IgD-negative memory B cell (primary cell): ENCODE results near the gene KLK7. TPM values are rescaled to one million over a fixed set of nuclear protein-coding genes. Genes with fewer than 3 reads are reported as not detected.
A peak's percentile ranks its signal among the peaks of the same experiment; 100 is the strongest.

ENCODE experiments used
- H3K27ac Mint-ChIP-seq, 3 donors: one replicate each; pipeline ENCODE4 v1.8.0; 2020 to 2022; ENCODE audit warnings: mild to moderate bottlenecking in 3 of 3, mixed read lengths in 3 of 3, moderate library complexity in 1 of 3
- H3K27me3 Mint-ChIP-seq: one replicate; pipeline ENCODE4 v1.8.0; 2021; ENCODE audit warnings: mixed read lengths
- H3K36me3 Mint-ChIP-seq: one replicate; pipeline ENCODE4 v1.8.0; 2020; ENCODE audit warnings: mild to moderate bottlenecking, mixed read lengths
- H3K4me1 Mint-ChIP-seq, 3 donors: one replicate each; pipeline ENCODE4 v1.8.0; 2020 to 2022; ENCODE audit warnings: mixed read lengths in 3 of 3, mild to moderate bottlenecking in 1 of 3
- H3K4me3 Mint-ChIP-seq, 4 donors: one replicate each; pipeline ENCODE4 v1.8.0; 2020 to 2022; ENCODE audit warnings: mild to moderate bottlenecking in 4 of 4, mixed read lengths in 4 of 4, moderate library complexity in 3 of 4
- H3K9me3 Mint-ChIP-seq, 3 donors: one replicate each; pipeline ENCODE4 v1.8.0; 2020 to 2021; ENCODE audit warnings: mixed read lengths in 3 of 3, mild to moderate bottlenecking in 1 of 3
- polyA plus RNA-seq: library from polyadenylated mRNA; unstranded; fragments of 300-500 nt; fragmentation: Illumina TruSeq; gene quantifications from one replicate; pipeline ENCODE4 v1.2.3, GENCODE V29; 2021

The KLK7 gene
- polyA plus RNA-seq, 1 donor from 2014 or later = not detected

DNA sequence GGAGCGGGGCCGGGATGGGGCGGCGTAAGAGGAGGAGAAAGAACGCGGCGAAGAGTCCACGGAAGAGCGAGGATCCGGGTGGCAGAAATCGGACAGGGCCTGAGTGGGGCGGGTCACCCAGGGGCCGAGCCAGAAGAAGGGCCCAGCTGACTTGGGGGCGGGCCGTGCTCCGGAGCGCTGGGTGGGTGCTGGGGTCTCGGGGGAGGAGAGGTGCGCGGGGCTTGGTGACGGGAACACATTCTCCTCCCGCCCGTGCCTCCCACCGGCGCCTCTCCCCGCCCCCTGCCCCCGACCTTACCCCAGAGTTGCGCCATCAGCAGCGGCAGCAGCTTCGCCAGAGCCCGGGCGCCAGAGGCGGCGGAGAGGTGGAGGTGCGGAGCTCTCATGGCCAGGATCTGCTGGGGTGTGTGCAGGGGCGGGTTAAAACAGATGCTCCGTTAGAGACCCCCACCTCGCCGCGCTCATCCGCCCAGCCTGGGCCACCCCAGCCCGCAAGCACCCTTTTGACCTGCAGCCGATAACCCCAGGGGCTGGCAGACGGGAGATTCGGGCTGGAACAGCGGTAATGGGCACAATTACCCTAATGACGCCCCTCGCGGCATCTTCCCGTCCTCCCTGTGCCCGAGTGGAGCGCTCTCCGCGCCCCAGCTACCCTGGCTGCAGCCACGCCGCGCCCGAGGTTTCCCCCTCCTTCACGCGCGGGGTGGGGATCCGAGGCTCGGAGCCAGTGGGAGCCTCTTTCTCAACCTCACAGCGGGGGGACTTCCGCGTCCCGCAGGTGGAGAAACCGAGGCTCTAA, 35.2 kb upstream of the KLK7 start:
- Mint-ChIP-seq H3K27me3 (peaks cover 50% of the 10 kb centered on the region), H3K36me3 (peaks cover 2% of the 10 kb centered on the region)

DNA sequence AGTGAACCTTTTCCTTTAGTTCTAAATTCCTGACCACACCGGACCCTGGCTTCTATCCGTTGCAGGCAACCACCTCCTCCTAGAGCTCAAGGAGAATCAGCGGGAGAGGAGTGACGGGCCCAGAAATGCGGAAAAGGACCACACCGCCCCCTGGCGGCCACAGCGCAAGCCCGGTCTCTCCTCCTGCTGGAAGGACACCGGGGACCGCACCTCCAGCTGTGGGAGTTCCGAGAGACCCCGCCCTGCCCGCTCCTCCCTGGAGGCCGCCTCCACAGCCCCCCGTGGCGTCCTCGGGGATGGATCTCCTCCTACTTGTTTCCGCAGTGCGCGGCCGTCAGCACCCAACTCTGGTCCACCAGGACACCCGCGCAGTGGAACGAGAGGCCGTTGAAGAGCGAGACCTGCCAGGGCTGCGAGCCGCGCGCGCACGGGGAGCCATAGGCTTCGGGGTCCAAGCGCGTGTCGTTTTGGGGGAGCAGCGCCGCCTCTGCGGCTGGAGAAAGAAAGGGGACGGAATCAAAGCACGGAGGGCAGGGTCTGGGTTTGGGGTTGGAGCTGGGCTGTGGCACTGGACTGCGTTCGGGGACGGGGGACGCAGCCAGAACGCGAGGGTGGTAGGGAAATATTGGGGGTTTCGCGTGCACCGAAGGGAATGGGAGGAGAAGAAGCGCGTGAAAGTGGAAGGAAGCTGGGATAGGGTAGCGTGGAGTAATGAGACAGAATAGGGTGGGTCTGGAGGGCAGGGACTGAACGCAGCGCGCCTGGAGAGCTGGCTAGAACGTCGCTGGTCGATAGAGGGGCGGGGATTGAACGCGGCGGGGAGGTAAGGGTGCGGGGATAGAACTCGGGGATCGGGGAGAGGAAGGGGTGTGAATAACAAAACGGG, 33.3 kb upstream of the KLK7 start:
- Mint-ChIP-seq H3K4me3 (peak overlapping the region in 3 of 4 donors; percentile 48 to 78 (median 60)), H3K36me3 (peaks cover 2% of the 10 kb centered on the region), H3K4me1 (peaks cover 0 to 2% (median 1%) of the 10 kb centered on the region in 3 donors), H3K27ac (peak overlapping the region in 1 of 3 donors; percentile 78), H3K9me3 (peaks cover 0 to 10% (median 0%) of the 10 kb centered on the region in 3 donors), H3K27me3 (peaks cover 54% of the 10 kb centered on the region)

More for the DNA sequence above, 35.2 kb upstream of the KLK7 start:
- H3K4me1 Mint-ChIP-seq = peaks cover 0 to 2% (median 1%) of the 10 kb centered on the region in 3 donors
- H3K27ac Mint-ChIP-seq = no peak overlapping the region
- peaks cover 0 to 10% (median 0%) of the 10 kb centered on the region in 3 donors for H3K9me3 Mint-ChIP-seq
- peak overlapping the region in 1 of 4 donors; percentile 74 for H3K4me3 Mint-ChIP-seq

DNA sequence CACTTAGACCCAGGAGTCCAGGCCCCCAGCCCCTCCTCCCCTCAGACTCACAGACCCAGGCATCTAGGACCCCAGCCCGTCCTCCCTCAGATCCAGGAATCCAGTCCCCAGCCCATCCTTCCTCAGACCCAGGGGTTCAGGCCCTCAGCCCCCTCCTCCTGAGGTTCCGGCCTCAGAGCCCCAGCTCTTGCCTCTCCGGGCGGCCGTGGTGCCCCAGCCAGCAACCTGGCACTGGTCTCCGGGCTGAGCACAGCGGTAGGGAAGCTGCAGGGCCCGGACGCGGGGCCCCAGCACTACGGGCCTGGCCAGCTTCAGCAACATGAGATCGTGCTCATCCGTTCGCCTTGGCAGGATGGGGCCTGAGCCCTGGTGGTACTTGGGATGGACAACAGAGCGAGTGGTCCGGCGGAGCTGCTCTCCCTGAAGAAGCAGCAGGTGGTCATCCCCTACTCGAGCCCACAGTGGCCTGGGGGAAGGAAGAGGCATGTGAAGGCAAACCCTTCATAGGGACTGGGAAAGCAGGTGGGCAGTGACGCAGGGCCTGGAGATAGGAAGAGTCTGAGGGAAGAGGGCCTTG, 32.1 kb upstream of the KLK7 start:
- H3K4me3 Mint-ChIP-seq = peak overlapping the region in 1 of 4 donors; percentile 68
- H3K36me3 Mint-ChIP-seq = peaks cover 2% of the 10 kb centered on the region
- H3K27ac Mint-ChIP-seq = peak overlapping the region in 1 of 3 donors; percentile 50
- peaks cover 0 to 12% (median 0%) of the 10 kb centered on the region in 3 donors for H3K9me3 Mint-ChIP-seq
- H3K27me3 Mint-ChIP-seq = peaks cover 54% of the 10 kb centered on the region
- H3K4me1 Mint-ChIP-seq = peaks cover 0 to 2% (median 1%) of the 10 kb centered on the region in 3 donors

DNA sequence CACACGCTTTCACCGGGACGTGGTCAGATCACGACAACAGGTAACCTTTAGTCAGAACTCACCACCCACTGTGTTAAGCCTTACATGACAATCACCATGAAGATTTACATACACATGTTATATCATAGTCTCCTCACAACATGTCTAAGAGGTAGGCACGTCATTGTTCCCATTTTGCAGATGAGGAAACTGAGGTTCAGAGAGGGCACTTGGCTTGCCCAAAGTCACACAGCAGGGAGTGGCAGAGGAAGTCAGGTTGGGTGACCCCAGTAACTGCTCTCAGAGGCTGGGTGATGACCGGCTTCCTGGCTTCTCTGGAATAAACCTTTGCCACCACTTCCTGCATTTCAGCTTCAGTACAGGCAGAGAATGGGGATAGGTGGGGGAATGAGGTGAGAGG, 30.5 kb upstream of the KLK7 start:
- peaks cover 2% of the 10 kb centered on the region for H3K36me3 Mint-ChIP-seq
- peaks cover 56% of the 10 kb centered on the region for H3K27me3 Mint-ChIP-seq
- H3K9me3 Mint-ChIP-seq = peaks cover 0 to 12% (median 0%) of the 10 kb centered on the region in 3 donors
- H3K4me3 Mint-ChIP-seq = no peak overlapping the region
- H3K27ac Mint-ChIP-seq = no peak overlapping the region
- H3K4me1 Mint-ChIP-seq = peaks cover 0 to 5% (median 1%) of the 10 kb centered on the region in 3 donors

DNA sequence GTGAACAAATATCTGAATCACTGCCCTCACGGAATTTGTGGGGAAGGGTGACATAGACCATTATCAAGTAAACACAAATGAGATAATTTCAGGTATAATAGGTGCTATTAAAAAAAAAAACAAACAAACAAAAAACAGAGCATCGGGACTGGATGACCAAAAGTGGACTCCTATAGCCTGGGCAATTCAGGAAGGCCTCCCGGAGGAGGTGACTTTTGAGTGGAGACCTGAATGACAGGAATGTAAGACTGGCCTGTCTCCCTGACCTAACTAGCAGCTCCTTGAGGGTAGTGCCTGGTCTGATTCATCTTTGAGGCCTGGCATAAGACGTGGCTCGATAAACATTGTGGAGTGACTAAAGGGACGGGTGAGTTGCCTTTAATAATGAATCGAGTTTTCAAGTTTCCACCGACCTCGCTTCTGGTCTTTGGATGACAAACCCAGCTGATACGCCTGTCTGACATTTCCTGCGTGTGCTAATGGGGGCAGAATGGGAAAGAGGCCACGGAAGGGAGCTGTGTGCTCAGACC, 29.0 kb upstream of the KLK7 start:
- peaks cover 0 to 8% (median 0%) of the 10 kb centered on the region in 3 donors for H3K9me3 Mint-ChIP-seq
- no peaks in the 10 kb centered on the region for H3K36me3 Mint-ChIP-seq
- H3K27me3 Mint-ChIP-seq = peaks cover 46% of the 10 kb centered on the region
- H3K4me1 Mint-ChIP-seq = peaks cover 0 to 3% (median 0%) of the 10 kb centered on the region in 3 donors
- H3K27ac Mint-ChIP-seq = no peak overlapping the region
- H3K4me3 Mint-ChIP-seq = peak overlapping the region in 1 of 4 donors; percentile 4

DNA sequence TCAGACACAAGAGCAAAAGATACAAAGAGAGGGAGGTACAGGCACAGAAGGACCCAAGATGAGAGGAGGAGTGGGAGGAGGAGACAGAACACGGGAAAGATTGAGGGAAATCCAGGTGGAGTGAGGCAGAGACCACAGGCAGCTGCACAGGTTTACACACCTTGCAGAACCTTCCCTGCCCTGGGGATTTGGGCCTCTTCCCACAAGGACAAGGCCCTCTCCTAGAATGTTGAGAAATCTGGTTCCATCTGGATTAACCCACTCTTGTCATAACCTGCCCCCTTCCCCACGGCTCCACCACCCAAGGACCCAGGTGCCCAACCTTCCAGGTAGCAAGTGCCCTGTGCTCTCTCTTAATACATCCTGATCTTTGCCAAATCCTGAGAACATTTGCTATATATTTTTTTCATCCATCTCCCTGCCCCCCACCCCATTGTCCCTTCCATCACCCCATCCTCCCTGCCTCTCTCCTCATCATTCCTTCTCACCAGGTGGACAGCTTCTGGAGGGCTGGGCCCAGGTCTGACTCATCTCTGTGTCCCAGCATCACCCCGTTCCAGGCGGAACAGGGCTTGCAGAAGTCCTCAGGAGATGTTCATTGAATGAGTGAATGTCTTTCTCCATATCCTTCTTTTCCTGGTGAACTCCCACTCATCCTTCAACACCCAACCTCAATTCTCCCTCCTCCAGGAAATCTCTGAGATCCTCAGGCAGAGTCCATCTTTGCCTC, 26.5 kb upstream of the KLK7 start:
- Mint-ChIP-seq H3K9me3 (peaks cover 0 to 5% (median 0%) of the 10 kb centered on the region in 3 donors), H3K27me3 (peaks cover 23% of the 10 kb centered on the region), H3K36me3 (no peaks in the 10 kb centered on the region), H3K27ac (peak overlapping the region in 1 of 3 donors; percentile 69), H3K4me3 (no peak overlapping the region), H3K4me1 (peaks cover 0 to 3% (median 0%) of the 10 kb centered on the region in 3 donors)

DNA sequence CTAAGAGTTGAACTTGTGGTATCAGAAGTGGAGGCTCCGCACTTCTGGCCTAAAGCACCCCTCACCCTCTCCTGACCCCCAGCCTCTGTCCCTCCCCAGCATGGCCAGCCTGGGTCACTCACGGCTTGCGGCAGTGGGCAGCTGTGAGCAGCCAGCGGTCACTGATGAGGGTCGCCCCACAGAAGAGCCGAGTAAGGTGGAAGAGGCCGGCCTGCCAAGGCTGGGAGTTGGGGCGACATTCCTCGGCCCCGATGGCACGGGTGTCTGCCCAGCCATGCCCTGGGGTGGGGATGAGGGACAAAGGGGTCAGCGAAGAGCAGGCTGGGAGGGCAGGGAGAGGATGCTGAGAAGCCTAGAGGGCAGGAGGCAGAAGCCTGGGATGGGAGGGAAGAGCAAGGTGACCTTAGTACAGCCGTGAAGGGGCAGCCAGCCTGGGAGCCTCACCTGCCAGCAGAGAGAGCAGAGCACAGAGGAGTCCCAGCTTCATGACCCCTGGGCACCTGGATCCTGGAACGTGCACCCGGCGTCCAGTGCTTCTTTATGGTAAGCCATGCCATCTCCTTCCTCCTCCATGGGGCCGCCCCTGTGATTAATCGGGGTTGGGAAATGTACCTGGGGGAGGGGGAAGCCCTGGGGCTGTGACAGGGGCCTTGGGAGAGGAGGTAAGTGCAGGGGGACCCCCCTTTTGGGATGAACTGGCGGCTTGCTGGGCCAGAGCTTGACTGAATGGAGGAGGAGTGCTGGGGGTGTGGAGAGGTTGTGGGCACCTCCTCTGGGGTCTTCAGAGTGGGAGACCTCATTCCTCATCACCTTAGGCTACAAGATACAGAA, 25.6 kb upstream of the KLK7 start:
- Mint-ChIP-seq H3K4me3 (no peak overlapping the region), H3K4me1 (peaks cover 0 to 3% (median 0%) of the 10 kb centered on the region in 3 donors), H3K27ac (no peak overlapping the region), H3K27me3 (peaks cover 17% of the 10 kb centered on the region), H3K36me3 (no peaks in the 10 kb centered on the region), H3K9me3 (peaks cover 0 to 3% (median 0%) of the 10 kb centered on the region in 3 donors)

DNA sequence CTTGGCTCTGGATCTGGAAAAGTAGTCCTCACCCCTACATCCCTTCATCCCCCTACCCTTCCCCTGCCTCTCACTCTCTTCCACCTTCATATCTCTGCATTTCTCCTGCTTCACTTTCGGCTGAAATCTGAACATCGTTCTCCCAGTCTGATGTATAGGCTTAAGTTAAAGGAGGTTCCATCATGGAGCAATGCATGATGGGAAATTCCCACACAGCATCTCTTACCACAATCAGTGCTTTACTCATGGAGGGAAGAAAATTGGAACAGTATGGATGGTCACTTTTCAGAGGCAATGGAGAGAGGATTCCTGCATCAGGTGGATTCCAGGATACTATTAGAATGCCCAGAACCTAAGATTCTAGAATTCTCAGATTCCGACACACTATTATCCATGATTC, 23.8 kb upstream of the KLK7 start:
- Mint-ChIP-seq H3K4me1 (peaks cover 0 to 3% (median 0%) of the 10 kb centered on the region in 3 donors), H3K27me3 (peaks cover 11% of the 10 kb centered on the region), H3K9me3 (peaks cover 0 to 3% (median 1%) of the 10 kb centered on the region in 3 donors), H3K4me3 (no peak overlapping the region), H3K36me3 (no peaks in the 10 kb centered on the region), H3K27ac (no peak overlapping the region)

DNA sequence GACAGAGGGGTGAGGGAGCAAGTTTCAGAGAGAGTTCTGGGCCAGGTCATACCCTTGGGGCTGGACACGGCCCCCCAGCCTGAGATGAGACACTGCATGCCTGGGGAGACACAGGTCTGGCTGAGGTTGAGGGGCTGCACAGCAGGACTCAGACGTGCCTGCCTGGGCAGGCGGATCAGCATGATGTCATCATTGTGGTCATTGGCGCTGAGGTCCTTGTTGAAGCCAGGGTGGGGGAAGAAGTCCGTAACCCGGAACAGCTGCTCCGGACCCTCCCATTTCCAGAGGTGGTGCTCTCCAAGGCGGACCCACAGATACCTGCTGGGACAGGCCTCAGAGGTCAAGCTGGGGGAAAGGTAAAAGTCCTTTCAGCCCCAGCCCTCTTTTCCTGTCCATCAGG, 22.7 kb upstream of the KLK7 start:
- Mint-ChIP-seq H3K27ac (no peak overlapping the region), H3K9me3 (peaks cover 0 to 1% (median 1%) of the 10 kb centered on the region in 3 donors), H3K36me3 (no peaks in the 10 kb centered on the region), H3K27me3 (peaks cover 9% of the 10 kb centered on the region), H3K4me1 (peaks cover 0 to 4% (median 0%) of the 10 kb centered on the region in 3 donors), H3K4me3 (no peak overlapping the region)

DNA sequence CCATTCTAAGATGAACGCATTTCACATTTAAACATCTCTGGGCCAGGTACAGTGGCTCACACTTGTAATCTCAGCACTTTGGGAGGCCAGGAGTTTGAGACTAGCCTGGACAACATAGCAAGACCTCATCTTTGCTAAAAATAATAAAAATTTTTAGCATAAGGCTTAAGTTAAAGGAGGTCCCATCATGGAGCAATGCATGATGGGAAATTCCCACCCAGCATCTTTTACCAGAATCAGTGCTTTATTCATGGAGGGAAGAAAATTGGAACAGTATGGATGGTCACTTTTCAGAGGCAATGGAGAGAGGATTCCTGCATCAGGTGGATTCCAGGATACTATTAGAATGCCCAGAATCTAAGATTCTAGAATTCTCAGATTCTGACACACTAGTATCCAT, 21.5 kb upstream of the KLK7 start:
- H3K27ac Mint-ChIP-seq = no peak overlapping the region
- no peaks in the 10 kb centered on the region for H3K36me3 Mint-ChIP-seq
- no peak overlapping the region for H3K4me3 Mint-ChIP-seq
- peaks cover 0 to 1% (median 1%) of the 10 kb centered on the region in 3 donors for H3K9me3 Mint-ChIP-seq
- peaks cover 0 to 1% (median 0%) of the 10 kb centered on the region in 3 donors for H3K4me1 Mint-ChIP-seq
- H3K27me3 Mint-ChIP-seq = peaks cover 9% of the 10 kb centered on the region

DNA sequence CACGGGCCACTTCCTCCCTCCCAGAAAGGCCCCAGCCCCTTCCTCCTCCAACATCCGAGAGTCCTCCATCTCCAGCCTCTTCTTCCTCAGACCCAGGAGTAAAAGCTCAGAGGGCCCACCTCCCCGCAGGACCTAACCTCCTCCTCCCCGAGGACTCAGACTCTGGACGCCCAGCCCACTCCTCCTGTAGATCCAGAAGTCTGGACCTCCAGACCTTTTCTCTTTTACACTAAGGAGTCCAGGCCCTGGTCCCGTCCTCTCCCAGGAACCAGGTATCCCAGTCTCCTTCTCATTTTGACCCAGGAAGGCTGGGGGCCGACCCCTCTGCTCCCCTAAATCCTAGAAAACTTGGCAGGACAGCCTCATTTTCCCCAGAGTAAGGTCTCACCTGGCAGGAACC, 19.6 kb upstream of the KLK7 start:
- peaks cover 11% of the 10 kb centered on the region for H3K27me3 Mint-ChIP-seq
- no peaks in the 10 kb centered on the region for H3K36me3 Mint-ChIP-seq
- H3K27ac Mint-ChIP-seq = no peak overlapping the region
- peaks cover 0 to 1% (median 1%) of the 10 kb centered on the region in 3 donors for H3K9me3 Mint-ChIP-seq
- peaks cover 0 to 1% (median 0%) of the 10 kb centered on the region in 3 donors for H3K4me1 Mint-ChIP-seq
- no peak overlapping the region for H3K4me3 Mint-ChIP-seq

DNA sequence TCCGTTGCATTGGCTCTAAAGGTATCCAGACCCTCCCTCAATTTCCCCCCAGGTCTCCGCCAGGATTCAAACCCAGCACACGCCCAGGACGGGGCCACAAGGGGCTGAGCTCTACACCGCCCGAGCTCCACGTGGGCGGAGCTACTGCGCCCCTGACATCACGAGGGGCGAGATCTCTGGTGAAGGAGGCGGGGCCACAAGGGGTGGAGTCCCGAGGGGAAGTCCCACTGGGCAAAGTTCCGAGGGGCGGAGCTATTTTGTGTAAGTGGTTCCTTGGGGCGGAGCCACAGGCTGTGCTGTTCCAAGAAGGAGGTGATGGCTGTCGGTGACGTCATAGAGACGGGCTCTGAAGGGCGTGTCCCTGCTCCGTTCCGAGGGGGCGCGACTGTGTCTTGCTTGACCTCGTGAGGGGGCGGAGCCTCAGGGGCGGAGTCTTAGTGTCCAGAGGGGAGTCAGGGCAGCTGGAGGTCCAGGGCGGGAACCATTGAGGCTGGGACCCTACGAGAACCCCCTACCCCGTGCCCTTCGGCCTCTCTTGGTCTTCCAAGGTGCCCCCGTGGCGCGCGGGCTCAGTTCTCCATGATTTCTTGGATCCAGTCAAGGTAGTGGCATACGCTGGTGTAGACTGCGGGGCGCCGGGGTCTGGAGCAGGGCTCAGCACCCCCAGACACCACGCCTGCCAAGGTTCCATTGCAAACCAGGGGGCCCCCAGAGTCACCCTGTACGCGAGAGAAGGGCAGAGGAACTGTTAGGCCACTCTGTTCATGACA, 19.0 kb upstream of the KLK7 start:
- Mint-ChIP-seq H3K27ac (no peak overlapping the region), H3K36me3 (no peaks in the 10 kb centered on the region), H3K27me3 (peaks cover 14% of the 10 kb centered on the region), H3K9me3 (peaks cover 0 to 1% (median 1%) of the 10 kb centered on the region in 3 donors), H3K4me1 (peaks cover 0 to 1% (median 0%) of the 10 kb centered on the region in 3 donors), H3K4me3 (no peak overlapping the region)
